Measurements from ENCODE around the gene TMX3.

Gene TMX3

GRCh38 chr18:68740966-68741365 lies 26.1 kb upstream of the TMX3 start:
- POLR2A ChIA-PET (ENCODE audit: low non-redundant PET): no interaction called here
- H3K27ac ChIP-seq: no peak overlapping the region
- CTCF ChIA-PET: no interaction called here
- no peak for TF ChIP-seq CTCF (conservative IDR thresholded peaks at IDR 0.05; ENCODE audit: low read depth)
- no peak for DNase-seq (ENCODE audit: low spot score)

- CTCF ChIA-PET: no interaction called here
- POLR2A ChIA-PET (ENCODE audit: low non-redundant PET): no interaction called here
- TF ChIP-seq CTCF (conservative IDR thresholded peaks at IDR 0.05; ENCODE audit: low read depth): no peak
- DNase-seq (ENCODE audit: low spot score): no peak
- no peak overlapping the region for H3K27ac ChIP-seq
Measured at GRCh38 chr18:68739462-68739861, 24.6 kb upstream of the TMX3 start.

- no peak for DNase-seq (ENCODE audit: low spot score)
- TF ChIP-seq CTCF (conservative IDR thresholded peaks at IDR 0.05; ENCODE audit: low read depth): no peak
- ChIA-PET CTCF (no interaction called here), POLR2A (ENCODE audit: low non-redundant PET) (no interaction called here)
- H3K27ac ChIP-seq: no peak overlapping the region
Measured at GRCh38 chr18:68738564-68738963, 23.7 kb upstream of the TMX3 start.

GRCh38 chr18:68735483-68736343 lies 20.8 kb upstream of the TMX3 start:
- peak; percentile 42 for DNase-seq (ENCODE audit: low spot score)
- TF ChIP-seq CTCF (conservative IDR thresholded peaks at IDR 0.05; ENCODE audit: low read depth): peak; percentile 80
- H3K27ac ChIP-seq: no peak overlapping the region
- ChIA-PET POLR2A (ENCODE audit: low non-redundant PET) (no interaction called here), CTCF (no interaction called here)

- DNase-seq (ENCODE audit: low spot score): no peak
- CTCF ChIA-PET: no interaction called here
- POLR2A ChIA-PET (ENCODE audit: low non-redundant PET): no interaction called here
- no peak overlapping the region for H3K27ac ChIP-seq
- no peak for TF ChIP-seq CTCF (conservative IDR thresholded peaks at IDR 0.05; ENCODE audit: low read depth)
Measured at GRCh38 chr18:68734308-68734707, 19.4 kb upstream of the TMX3 start.

- ChIA-PET POLR2A (ENCODE audit: low non-redundant PET) (no interaction called here), CTCF (no interaction called here)
- 0 out of 2 replicates have a peak, but pooled peaks have one; percentile 13 for TF ChIP-seq CTCF (conservative IDR thresholded peaks at IDR 0.05; ENCODE audit: low read depth)
- no peak for DNase-seq (ENCODE audit: low spot score)
- H3K27ac ChIP-seq: no peak overlapping the region
Measured at GRCh38 chr18:68733707-68734106, 18.8 kb upstream of the TMX3 start.

All from RWPE1 (cell line).